ENCODE data around the gene CMTM4. TPM values are rescaled to one million over a fixed set of nuclear protein-coding genes. Genes with fewer than 3 reads are reported as not detected.

CMTM4 gene
- total RNA-seq, 4 donors from 2014 or later: 14.2 to 22.7 (median 19.6) TPM

- H3K36me3 ChIP-seq: peaks cover 2 to 93% (median 47%) of the 10 kb centered on the region in 3 donors
- no peak for DNase-seq (ENCODE audit: low spot score in 2 of 2)
- H3K9me3 ChIP-seq: no peaks in the 10 kb centered on the region
- H3K27me3 ChIP-seq: no peaks in the 10 kb centered on the region
- WGBS, 2 donors: 25 to 26% methylated on average over 3 of the region's 3 CpGs
- peak overlapping the region in 1 of 4 donors; percentile 51 for H3K27ac ChIP-seq
- H3K4me1 ChIP-seq: peaks cover 0 to 16% (median 0%) of the 10 kb centered on the region in 4 donors
- TF ChIP-seq POLR2A (IDR thresholded peaks at IDR 0.05) (no peak), EP300 (IDR thresholded peaks at IDR 0.05) (peak in 1 of 2 donors; percentile 5), CTCF (IDR thresholded peaks at IDR 0.05) (peak; percentile 52 to 74 (median 60))
- H3K4me3 ChIP-seq: no peak overlapping the region
These were observed 31.7 kb upstream of the CMTM4 start for GRCh38 chr16:66728117-66728787.

- TF ChIP-seq POLR2A (IDR thresholded peaks at IDR 0.05) (no peak), CTCF (IDR thresholded peaks at IDR 0.05) (no peak), EP300 (IDR thresholded peaks at IDR 0.05) (no peak)
- H3K4me1 ChIP-seq: no peaks in the 10 kb centered on the region
- H3K27ac ChIP-seq: no peak overlapping the region
- 61 to 72% methylated on average over 3 of the region's 3 CpGs for WGBS, 2 donors
- DNase-seq (ENCODE audit: low spot score in 2 of 2): no peak
- H3K36me3 ChIP-seq: peaks cover 7 to 62% (median 18%) of the 10 kb centered on the region in 3 donors
- H3K27me3 ChIP-seq: no peaks in the 10 kb centered on the region
- no peaks in the 10 kb centered on the region for H3K9me3 ChIP-seq
- no peak overlapping the region for H3K4me3 ChIP-seq
These were observed 24.2 kb upstream of the CMTM4 start for GRCh38 chr16:66720766-66721165.

GRCh38 chr16:66719246-66719645 is 22.7 kb upstream of the CMTM4 start:
- H3K27ac ChIP-seq: no peak overlapping the region
- no peak for TF ChIP-seq POLR2A (IDR thresholded peaks at IDR 0.05)
- no peak for TF ChIP-seq EP300 (IDR thresholded peaks at IDR 0.05)
- TF ChIP-seq CTCF (IDR thresholded peaks at IDR 0.05): no peak
- 95 to 98% methylated on average over 4 of the region's 4 CpGs for WGBS, 2 donors
- H3K9me3 ChIP-seq: no peaks in the 10 kb centered on the region
- H3K4me1 ChIP-seq: no peaks in the 10 kb centered on the region
- peaks cover 7 to 47% (median 13%) of the 10 kb centered on the region in 3 donors for H3K36me3 ChIP-seq
- no peak overlapping the region for H3K4me3 ChIP-seq
- no peak for DNase-seq (ENCODE audit: low spot score in 2 of 2)
- H3K27me3 ChIP-seq: no peaks in the 10 kb centered on the region

- Histone ChIP-seq H3K9me3 (no peaks in the 10 kb centered on the region), H3K36me3 (peaks cover 0 to 32% (median 6%) of the 10 kb centered on the region in 3 donors), H3K4me1 (no peaks in the 10 kb centered on the region), H3K27me3 (no peaks in the 10 kb centered on the region), H3K4me3 (no peak overlapping the region), H3K27ac (no peak overlapping the region)
- no peak for DNase-seq (ENCODE audit: low spot score in 2 of 2)
- 66 to 77% methylated on average over 4 of the region's 4 CpGs for WGBS, 2 donors
- TF ChIP-seq POLR2A (IDR thresholded peaks at IDR 0.05) (no peak), CTCF (IDR thresholded peaks at IDR 0.05) (no peak), EP300 (IDR thresholded peaks at IDR 0.05) (no peak)
These were observed 21.2 kb upstream of the CMTM4 start for GRCh38 chr16:66717776-66718175.

GRCh38 chr16:66717112-66717675 is 20.7 kb upstream of the CMTM4 start:
- WGBS, 2 donors: 48 to 54% methylated on average over 12 of the region's 12 CpGs
- TF ChIP-seq EP300 (IDR thresholded peaks at IDR 0.05) (no peak), CTCF (IDR thresholded peaks at IDR 0.05) (peak; percentile 15 to 46 (median 28)), POLR2A (IDR thresholded peaks at IDR 0.05) (no peak)
- no peak overlapping the region for H3K27ac ChIP-seq

More at GRCh38 chr16:66717112-66717675, 20.7 kb upstream of the CMTM4 start:
- no peak for DNase-seq (ENCODE audit: low spot score in 2 of 2)
- Histone ChIP-seq H3K4me1 (no peaks in the 10 kb centered on the region), H3K4me3 (no peak overlapping the region), H3K27me3 (no peaks in the 10 kb centered on the region), H3K9me3 (no peaks in the 10 kb centered on the region), H3K36me3 (peaks cover 0 to 27% (median under 1%) of the 10 kb centered on the region in 3 donors)

All from tibial nerve (tissue), 4 donors.